ENCODE data around the gene KRT8.

The KRT8 gene

GRCh38 chr12:52942901-52943181 lies 38.0 kb upstream of the KRT8 start:
- TF ChIP-seq ZNF8 (CRISPR knock-in tag; IDR thresholded peaks at IDR 0.05), result no peak
- no peak for TF ChIP-seq TOX (CRISPR knock-in tag; IDR thresholded peaks at IDR 0.05; ENCODE audit: borderline replicate concordance)
- no peak for TF ChIP-seq GLIS3 (CRISPR knock-in tag; IDR thresholded peaks at IDR 0.05)
- ATAC-seq, result no peak

GRCh38 chr12:52942066-52942900 lies 37.4 kb upstream of the KRT8 start:
- TF ChIP-seq PPARA (CRISPR knock-in tag; IDR thresholded peaks at IDR 0.05; ENCODE audit: borderline replicate concordance), result no peak
- no peak for ATAC-seq

- TF ChIP-seq, protein P1, sequence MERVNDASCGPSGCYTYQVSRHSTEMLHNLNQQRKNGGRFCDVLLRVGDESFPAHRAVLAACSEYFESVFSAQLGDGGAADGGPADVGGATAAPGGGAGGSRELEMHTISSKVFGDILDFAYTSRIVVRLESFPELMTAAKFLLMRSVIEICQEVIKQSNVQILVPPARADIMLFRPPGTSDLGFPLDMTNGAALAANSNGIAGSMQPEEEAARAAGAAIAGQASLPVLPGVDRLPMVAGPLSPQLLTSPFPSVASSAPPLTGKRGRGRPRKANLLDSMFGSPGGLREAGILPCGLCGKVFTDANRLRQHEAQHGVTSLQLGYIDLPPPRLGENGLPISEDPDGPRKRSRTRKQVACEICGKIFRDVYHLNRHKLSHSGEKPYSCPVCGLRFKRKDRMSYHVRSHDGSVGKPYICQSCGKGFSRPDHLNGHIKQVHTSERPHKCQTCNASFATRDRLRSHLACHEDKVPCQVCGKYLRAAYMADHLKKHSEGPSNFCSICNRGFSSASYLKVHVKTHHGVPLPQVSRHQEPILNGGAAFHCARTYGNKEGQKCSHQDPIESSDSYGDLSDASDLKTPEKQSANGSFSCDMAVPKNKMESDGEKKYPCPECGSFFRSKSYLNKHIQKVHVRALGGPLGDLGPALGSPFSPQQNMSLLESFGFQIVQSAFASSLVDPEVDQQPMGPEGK (CRISPR knock-in tag; IDR thresholded peaks at IDR 0.05; ENCODE audit: borderline replicate concordance), result no peak
- TF ChIP-seq CSDC2 (CRISPR knock-in tag; IDR thresholded peaks at IDR 0.05) (no peak), GLIS3 (CRISPR knock-in tag; IDR thresholded peaks at IDR 0.05) (no peak), ZC3H10 (CRISPR knock-in tag; IDR thresholded peaks at IDR 0.05) (no peak), ZFP30 (CRISPR knock-in tag; IDR thresholded peaks at IDR 0.05) (no peak), TOX (CRISPR knock-in tag; IDR thresholded peaks at IDR 0.05; ENCODE audit: borderline replicate concordance) (no peak), SNAI2 (CRISPR knock-in tag; IDR thresholded peaks at IDR 0.05) (no peak), TSHZ2 (CRISPR knock-in tag; IDR thresholded peaks at IDR 0.05) (no peak), ZNF8 (CRISPR knock-in tag; IDR thresholded peaks at IDR 0.05) (no peak), ESRRG (CRISPR knock-in tag; IDR thresholded peaks at IDR 0.05) (no peak), ARNTL (CRISPR knock-in tag; IDR thresholded peaks at IDR 0.05; ENCODE audit: borderline replicate concordance, low read depth) (no peak), TCF4 (CRISPR knock-in tag; IDR thresholded peaks at IDR 0.05; ENCODE audit: borderline replicate concordance) (no peak), ISL1 (CRISPR knock-in tag; IDR thresholded peaks at IDR 0.05) (no peak), ZFP3 (CRISPR knock-in tag; IDR thresholded peaks at IDR 0.05) (no peak), POU6F1 (CRISPR knock-in tag; IDR thresholded peaks at IDR 0.05; ENCODE audit: borderline replicate concordance, low read depth) (no peak), ZNF70 (CRISPR knock-in tag; IDR thresholded peaks at IDR 0.05) (no peak)
- no peak for ATAC-seq
These were observed 24.7 kb upstream of the KRT8 start for GRCh38 chr12:52929538-52929937.

- ATAC-seq, result no peak
- no peak for TF ChIP-seq RARB (CRISPR knock-in tag; IDR thresholded peaks at IDR 0.05)
- TF ChIP-seq OSR1 (CRISPR knock-in tag; IDR thresholded peaks at IDR 0.05), result no peak
- TF ChIP-seq ZNF70 (CRISPR knock-in tag; IDR thresholded peaks at IDR 0.05), result no peak
- no peak for TF ChIP-seq ESRRG (CRISPR knock-in tag; IDR thresholded peaks at IDR 0.05)
These were observed 23.1 kb upstream of the KRT8 start for GRCh38 chr12:52927964-52928363.

GRCh38 chr12:52926596-52927234 lies 21.8 kb upstream of the KRT8 start:
- ATAC-seq, result no peak
- TF ChIP-seq SNAI2 (CRISPR knock-in tag; IDR thresholded peaks at IDR 0.05), result no peak
- TF ChIP-seq CSDC2 (CRISPR knock-in tag; IDR thresholded peaks at IDR 0.05), result no peak
- no peak for TF ChIP-seq BACH2 (CRISPR knock-in tag; IDR thresholded peaks at IDR 0.05; ENCODE audit: borderline replicate concordance)
- TF ChIP-seq ARNTL (CRISPR knock-in tag; IDR thresholded peaks at IDR 0.05; ENCODE audit: borderline replicate concordance, low read depth), result no peak
- TF ChIP-seq TCF4 (CRISPR knock-in tag; IDR thresholded peaks at IDR 0.05; ENCODE audit: borderline replicate concordance), result no peak
- TF ChIP-seq TOX (CRISPR knock-in tag; IDR thresholded peaks at IDR 0.05; ENCODE audit: borderline replicate concordance), result no peak
- TF ChIP-seq, protein P2, sequence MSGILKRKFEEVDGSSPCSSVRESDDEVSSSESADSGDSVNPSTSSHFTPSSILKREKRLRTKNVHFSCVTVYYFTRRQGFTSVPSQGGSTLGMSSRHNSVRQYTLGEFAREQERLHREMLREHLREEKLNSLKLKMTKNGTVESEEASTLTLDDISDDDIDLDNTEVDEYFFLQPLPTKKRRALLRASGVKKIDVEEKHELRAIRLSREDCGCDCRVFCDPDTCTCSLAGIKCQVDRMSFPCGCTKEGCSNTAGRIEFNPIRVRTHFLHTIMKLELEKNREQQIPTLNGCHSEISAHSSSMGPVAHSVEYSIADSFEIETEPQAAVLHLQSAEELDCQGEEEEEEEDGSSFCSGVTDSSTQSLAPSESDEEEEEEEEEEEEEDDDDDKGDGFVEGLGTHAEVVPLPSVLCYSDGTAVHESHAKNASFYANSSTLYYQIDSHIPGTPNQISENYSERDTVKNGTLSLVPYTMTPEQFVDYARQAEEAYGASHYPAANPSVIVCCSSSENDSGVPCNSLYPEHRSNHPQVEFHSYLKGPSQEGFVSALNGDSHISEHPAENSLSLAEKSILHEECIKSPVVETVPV (CRISPR knock-in tag; IDR thresholded peaks at IDR 0.05), result no peak
- no peak for TF ChIP-seq ZNF70 (CRISPR knock-in tag; IDR thresholded peaks at IDR 0.05)
- TF ChIP-seq ZC3H10 (CRISPR knock-in tag; IDR thresholded peaks at IDR 0.05), result no peak
- no peak for TF ChIP-seq POU6F1 (CRISPR knock-in tag; IDR thresholded peaks at IDR 0.05; ENCODE audit: borderline replicate concordance, low read depth)
- no peak for TF ChIP-seq PPARA (CRISPR knock-in tag; IDR thresholded peaks at IDR 0.05; ENCODE audit: borderline replicate concordance)
- TF ChIP-seq RARB (CRISPR knock-in tag; IDR thresholded peaks at IDR 0.05), result no peak
- no peak for TF ChIP-seq ESRRG (CRISPR knock-in tag; IDR thresholded peaks at IDR 0.05)
- TF ChIP-seq ISL1 (CRISPR knock-in tag; IDR thresholded peaks at IDR 0.05), result no peak
